ENCODE measurements around the gene OXTR. TPM values are rescaled to one million over a fixed set of nuclear protein-coding genes. Genes with fewer than 3 reads are reported as not detected.

Gene OXTR
- total and polyA plus RNA-seq, 2 experiments from 2014 or later = 5.5 to 9.3 TPM

GRCh38 chr3:8737301-8737700 lies 32.1 kb downstream of the OXTR start:
- H3K4me3 Mint-ChIP-seq = no peak overlapping the region
- Histone ChIP-seq H3K4me2 (no peak overlapping the region), H3K4me1 (ENCODE audit: insufficient read depth) (peaks cover 17% of the 10 kb centered on the region), H3K36me3 (ENCODE audit: insufficient read depth) (no peaks in the 10 kb centered on the region), H3F3A (replicated peaks; ENCODE audit: low read depth) (no peaks in the 10 kb centered on the region), H3K27me3 (ENCODE audit: insufficient read depth) (no peaks in the 10 kb centered on the region), H3K9me2 (ENCODE audit: insufficient read depth) (no peaks in the 10 kb centered on the region), H4K20me1 (replicated peaks; ENCODE audit: insufficient read depth) (no peaks in the 10 kb centered on the region), H3K79me2 (replicated peaks; ENCODE audit: insufficient read depth) (no peaks in the 10 kb centered on the region), H3K4me3 (no peak overlapping the region), H3K27ac (ENCODE audit: low read depth) (no peak overlapping the region), H2AFZ (no peak overlapping the region)
- no peak for ATAC-seq
- H3K9me3 Mint-ChIP-seq = no peaks in the 10 kb centered on the region
- peaks cover 21% of the 10 kb centered on the region for H3K4me1 Mint-ChIP-seq
- DNase-seq (ENCODE audit: low spot score) = no peak
- H3K27me3 Mint-ChIP-seq (ENCODE audit: insufficient read depth, low read depth, poor library complexity) = peaks cover 12% of the 10 kb centered on the region
- TF ChIP-seq POLR2AphosphoS5 (IDR thresholded peaks at IDR 0.05; ENCODE audit: low read depth) = no peak
- no peak for TF ChIP-seq STAT1 (IDR thresholded peaks at IDR 0.05; ENCODE audit: unreplicated experiment)
- H3K27ac Mint-ChIP-seq = no peak overlapping the region
- H3K36me3 Mint-ChIP-seq (ENCODE audit: low read depth) = no peaks in the 10 kb centered on the region

GRCh38 chr3:8736436-8736835 lies 33.0 kb downstream of the OXTR start:
- Histone ChIP-seq H3K4me3 (no peak overlapping the region), H3K27me3 (ENCODE audit: insufficient read depth) (no peaks in the 10 kb centered on the region), H2AFZ (no peak overlapping the region), H3K4me1 (ENCODE audit: insufficient read depth) (peaks cover 14% of the 10 kb centered on the region), H3F3A (replicated peaks; ENCODE audit: low read depth) (no peaks in the 10 kb centered on the region), H3K4me2 (no peak overlapping the region), H3K9me2 (ENCODE audit: insufficient read depth) (no peaks in the 10 kb centered on the region), H4K20me1 (replicated peaks; ENCODE audit: insufficient read depth) (no peaks in the 10 kb centered on the region), H3K27ac (ENCODE audit: low read depth) (no peak overlapping the region), H3K36me3 (ENCODE audit: insufficient read depth) (no peaks in the 10 kb centered on the region), H3K79me2 (replicated peaks; ENCODE audit: insufficient read depth) (no peaks in the 10 kb centered on the region)
- Mint-ChIP-seq H3K27ac (no peak overlapping the region), H3K9me3 (no peaks in the 10 kb centered on the region), H3K4me3 (no peak overlapping the region), H3K27me3 (ENCODE audit: insufficient read depth, low read depth, poor library complexity) (peaks cover 7% of the 10 kb centered on the region), H3K36me3 (ENCODE audit: low read depth) (no peaks in the 10 kb centered on the region), H3K4me1 (peaks cover 15% of the 10 kb centered on the region)
- no peak for TF ChIP-seq ETS1 (IDR thresholded peaks at IDR 0.05)
- TF ChIP-seq CTCF (conservative IDR thresholded peaks at IDR 0.05; ENCODE audit: low read depth in 2 of 2) = no peak
- TF ChIP-seq STAT1 (IDR thresholded peaks at IDR 0.05; ENCODE audit: unreplicated experiment) = no peak
- no peak for TF ChIP-seq ZNF331 (CRISPR knock-in tag; IDR thresholded peaks at IDR 0.05; ENCODE audit: low read depth)
- TF ChIP-seq ZNF114 (CRISPR knock-in tag; IDR thresholded peaks at IDR 0.05) = no peak
- TF ChIP-seq JUNB (IDR thresholded peaks at IDR 0.05; ENCODE audit: unreplicated experiment) = no peak
- no peak for TF ChIP-seq NANOG (IDR thresholded peaks at IDR 0.05; ENCODE audit: borderline replicate concordance)
- no peak for TF ChIP-seq REST (IDR thresholded peaks at IDR 0.05; ENCODE audit: unreplicated experiment)
- no peak for ATAC-seq
- DNase-seq (ENCODE audit: low spot score) = no peak
